Ishikawa (cell line): ENCODE results near the gene TM6SF1.

ENCODE experiments used
- CEBPB ChIP-seq: IDR thresholded peaks from 2 replicates; pipeline ENCODE4 v1.6.1; 2012
- EP300 ChIP-seq: IDR thresholded peaks from 2 replicates; pipeline ENCODE4 v1.6.1; 2012; ENCODE audit warnings: borderline replicate concordance
- FOXM1 ChIP-seq: IDR thresholded peaks from 2 replicates; pipeline ENCODE4 v1.6.1; 2012; ENCODE audit warnings: low read depth, borderline replicate concordance
- MAX ChIP-seq: IDR thresholded peaks from 2 replicates; pipeline ENCODE4 v1.6.1; 2012
- RAD21 ChIP-seq: IDR thresholded peaks from 2 replicates; pipeline ENCODE4 v1.6.1; 2012; ENCODE audit warnings: low read depth
- TAF1 ChIP-seq: IDR thresholded peaks from 2 replicates; pipeline ENCODE4 v1.6.1; 2012; ENCODE audit warnings: low read depth, mild to moderate bottlenecking
- YY1 ChIP-seq: IDR thresholded peaks from 2 replicates; pipeline ENCODE4 v1.6.1; 2012; ENCODE audit warnings: low read depth
- TF ChIP-seq, protein P1 (sequence below): IDR thresholded peaks from 2 replicates; pipeline ENCODE4 v1.6.1; 2012; ENCODE audit warnings: low read depth, mild to moderate bottlenecking

- TF ChIP-seq YY1, result no peak
- no peak for TF ChIP-seq EP300
- TF ChIP-seq TAF1, result no peak
- TF ChIP-seq MAX, result no peak
- TF ChIP-seq, protein P1, sequence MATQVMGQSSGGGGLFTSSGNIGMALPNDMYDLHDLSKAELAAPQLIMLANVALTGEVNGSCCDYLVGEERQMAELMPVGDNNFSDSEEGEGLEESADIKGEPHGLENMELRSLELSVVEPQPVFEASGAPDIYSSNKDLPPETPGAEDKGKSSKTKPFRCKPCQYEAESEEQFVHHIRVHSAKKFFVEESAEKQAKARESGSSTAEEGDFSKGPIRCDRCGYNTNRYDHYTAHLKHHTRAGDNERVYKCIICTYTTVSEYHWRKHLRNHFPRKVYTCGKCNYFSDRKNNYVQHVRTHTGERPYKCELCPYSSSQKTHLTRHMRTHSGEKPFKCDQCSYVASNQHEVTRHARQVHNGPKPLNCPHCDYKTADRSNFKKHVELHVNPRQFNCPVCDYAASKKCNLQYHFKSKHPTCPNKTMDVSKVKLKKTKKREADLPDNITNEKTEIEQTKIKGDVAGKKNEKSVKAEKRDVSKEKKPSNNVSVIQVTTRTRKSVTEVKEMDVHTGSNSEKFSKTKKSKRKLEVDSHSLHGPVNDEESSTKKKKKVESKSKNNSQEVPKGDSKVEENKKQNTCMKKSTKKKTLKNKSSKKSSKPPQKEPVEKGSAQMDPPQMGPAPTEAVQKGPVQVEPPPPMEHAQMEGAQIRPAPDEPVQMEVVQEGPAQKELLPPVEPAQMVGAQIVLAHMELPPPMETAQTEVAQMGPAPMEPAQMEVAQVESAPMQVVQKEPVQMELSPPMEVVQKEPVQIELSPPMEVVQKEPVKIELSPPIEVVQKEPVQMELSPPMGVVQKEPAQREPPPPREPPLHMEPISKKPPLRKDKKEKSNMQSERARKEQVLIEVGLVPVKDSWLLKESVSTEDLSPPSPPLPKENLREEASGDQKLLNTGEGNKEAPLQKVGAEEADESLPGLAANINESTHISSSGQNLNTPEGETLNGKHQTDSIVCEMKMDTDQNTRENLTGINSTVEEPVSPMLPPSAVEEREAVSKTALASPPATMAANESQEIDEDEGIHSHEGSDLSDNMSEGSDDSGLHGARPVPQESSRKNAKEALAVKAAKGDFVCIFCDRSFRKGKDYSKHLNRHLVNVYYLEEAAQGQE, result no peak
- TF ChIP-seq FOXM1, result no peak
- TF ChIP-seq RAD21, result no peak
- no peak for TF ChIP-seq CEBPB
Observed at GRCh38 chr15:83068054-83068453, 39.4 kb upstream of the TM6SF1 start.
